Stimulated activated CD4-positive, alpha-beta T cell treated with anti-CD3 and anti-CD28 coated beads, Interleukin-4, amount 100 ng/mL, for 4 hours (primary cell): ENCODE results near the gene AKAP3.

Experiments used
- DNase-seq, 2 experiments: peaks; one replicate each; pipeline ENCODE4 v3.0.0-alpha.2; 2020

Gene AKAP3

DNA sequence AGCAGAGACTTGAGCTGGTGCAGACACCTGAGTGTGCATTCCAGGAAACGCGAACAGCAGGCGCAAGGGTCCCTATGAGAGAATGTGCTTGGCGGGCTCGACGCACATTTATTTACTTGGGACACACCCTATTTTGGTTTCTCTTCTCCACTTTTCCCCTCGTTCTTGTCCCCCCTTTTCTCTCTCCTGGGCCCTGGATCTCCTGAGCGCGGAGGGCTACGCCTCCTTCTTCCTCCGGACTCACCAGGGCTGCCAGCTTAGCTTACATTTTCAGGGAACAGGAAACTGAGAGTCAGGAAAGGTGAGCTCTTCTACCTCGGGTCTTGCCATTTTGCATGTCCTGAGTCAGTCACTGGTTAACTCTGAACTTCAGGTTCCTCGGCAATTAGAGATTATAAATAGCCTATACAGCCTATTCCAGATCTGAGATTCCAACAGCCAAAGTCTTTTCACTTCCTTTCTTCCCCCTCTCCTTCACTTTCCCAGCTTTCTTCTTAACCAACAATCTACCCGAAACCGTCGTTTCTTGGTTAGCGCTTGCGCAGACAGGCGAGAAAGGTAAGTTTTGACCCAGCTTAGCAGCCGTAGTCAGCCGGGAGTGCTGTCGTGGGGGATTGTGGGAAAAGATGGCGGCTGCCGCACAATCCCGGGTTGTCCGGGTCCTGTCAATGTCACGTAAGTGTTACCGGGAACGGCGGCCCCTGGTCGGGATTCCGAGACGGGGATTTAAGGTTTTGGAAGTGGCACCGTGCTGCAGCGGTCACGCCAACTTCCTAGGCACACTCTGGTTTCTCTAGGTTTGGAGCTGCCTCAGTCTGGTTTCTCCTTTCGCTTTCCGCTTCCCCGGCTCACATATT is at the start of gene AKAP3, which contains the start of gene NDUFA9:
AKAP3 (minus strand) TSS at position 551 of the 857 bp plus-strand sequence. CDS start 10,855 bp downstream, outside the sequence.
NDUFA9 (plus strand) TSS at position 614 of the 857 bp plus-strand sequence; CDS start at position 627, 13 bp downstream.
- DNase-seq = peak; percentile 67 to 75

DNA sequence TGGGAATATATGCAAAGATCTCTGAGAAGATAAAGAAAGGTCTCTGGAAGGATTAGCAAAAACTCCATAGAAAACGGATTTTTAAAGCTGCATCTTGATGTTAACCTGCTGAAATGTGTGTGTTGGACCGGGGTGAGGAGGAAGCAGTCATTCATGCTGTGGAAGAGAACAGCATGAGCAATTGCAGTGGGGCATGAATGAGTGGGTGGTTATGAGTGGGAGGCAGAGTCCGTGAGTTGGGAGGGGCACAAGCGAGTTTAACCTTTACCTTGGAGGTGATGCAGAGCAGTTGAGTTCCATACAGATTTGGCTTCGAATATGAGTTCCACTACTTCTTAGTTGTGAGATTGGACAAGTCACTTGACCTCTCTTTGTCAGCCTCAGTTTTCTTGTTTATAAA is 41.9 kb upstream of the AKAP3 start:
- DNase-seq = peak in 1 of 2 experiments; percentile 9

- no peak for DNase-seq
These were observed 36.5 kb upstream of the AKAP3 start for GRCh38 chr12:4685317-4685716.

DNA sequence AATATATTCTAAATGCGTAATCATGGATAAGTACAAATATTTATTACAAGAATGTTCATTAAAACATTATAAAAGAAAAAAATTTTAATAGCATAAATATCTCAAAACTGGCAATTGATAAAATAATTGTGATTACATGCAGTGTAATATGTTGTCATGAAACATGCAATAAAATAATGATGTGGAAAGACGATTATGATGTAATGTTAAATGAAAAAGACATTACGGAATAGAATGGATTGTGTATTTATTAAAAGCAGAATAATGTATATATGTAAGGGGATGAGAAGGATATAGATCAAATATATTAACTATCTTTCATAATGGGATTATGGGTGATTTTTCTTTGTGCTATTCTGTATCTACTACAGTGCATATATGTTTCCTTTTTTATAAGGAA is 32.9 kb upstream of the AKAP3 start:
- DNase-seq = no peak

DNA sequence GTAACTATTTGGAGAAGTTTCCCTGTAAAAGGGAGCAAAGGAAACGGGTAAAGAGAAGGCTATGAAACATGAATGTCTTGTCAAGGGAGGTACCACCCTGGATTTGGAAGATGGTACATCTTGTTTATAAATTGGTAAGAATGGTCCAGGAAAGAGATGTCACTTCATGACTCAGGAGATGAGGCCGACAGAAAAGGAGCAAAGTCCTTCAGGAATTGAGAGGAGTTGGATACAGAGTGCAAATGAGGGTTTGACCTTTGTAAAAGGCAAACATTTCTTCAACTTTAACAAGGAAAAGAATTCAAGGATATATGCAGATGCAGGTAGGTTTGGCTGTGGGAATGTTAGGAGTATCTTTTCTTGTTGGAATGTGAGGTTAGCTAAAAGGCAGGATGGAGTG is 30.9 kb upstream of the AKAP3 start:
- no peak for DNase-seq

- DNase-seq = no peak
These were observed 16.4 kb upstream of the AKAP3 start for GRCh38 chr12:4665236-4665635.

DNA sequence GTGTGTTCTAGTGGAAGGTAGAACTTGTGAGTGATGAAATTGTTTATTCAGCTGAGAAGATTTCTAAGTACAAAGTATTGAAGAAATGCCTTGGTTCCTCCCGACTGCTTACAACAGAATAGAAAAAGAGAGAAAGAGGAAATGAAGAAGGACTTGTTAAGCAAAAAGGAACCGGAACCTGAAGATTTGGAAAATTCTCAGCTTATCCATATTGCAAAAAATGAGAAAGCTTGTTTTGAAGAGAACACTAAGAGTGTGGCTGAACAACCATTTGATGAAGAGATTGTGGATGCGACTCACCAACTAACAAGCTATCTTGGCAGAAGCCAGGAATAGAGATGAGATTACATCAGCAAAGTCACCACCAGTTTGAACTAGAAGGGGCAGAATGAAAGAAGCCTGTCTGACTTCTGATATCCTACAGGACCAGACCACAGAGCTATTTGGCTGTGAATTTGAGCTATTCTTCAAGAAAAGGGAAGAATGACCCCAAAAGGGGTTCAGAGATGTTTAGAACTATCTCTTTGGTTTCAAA is 15.2 kb upstream of the AKAP3 start:
- no peak for DNase-seq

DNA sequence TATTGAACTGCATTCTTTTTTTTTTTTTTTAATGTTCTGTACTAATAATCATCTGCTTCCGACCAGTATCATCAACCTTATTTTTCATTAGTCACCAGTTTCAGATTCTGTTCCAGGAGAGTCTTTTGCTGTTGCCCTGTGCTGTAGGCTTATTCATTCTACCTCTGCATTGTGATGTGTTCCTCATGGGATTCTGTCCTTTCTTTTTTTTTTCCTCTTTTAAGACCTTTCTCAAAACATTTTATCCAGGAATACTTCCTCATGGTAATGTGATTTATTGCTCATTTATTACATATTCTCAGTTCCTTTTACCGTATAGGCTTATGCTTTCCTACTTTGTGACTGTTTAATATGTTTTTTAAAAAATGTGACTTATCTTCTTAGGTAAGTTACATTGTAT is 4.8 kb upstream of the AKAP3 start:
- no peak for DNase-seq

GRCh38 chr12:4653257-4653656 is 4.4 kb upstream of the AKAP3 start:
- no peak for DNase-seq

DNA sequence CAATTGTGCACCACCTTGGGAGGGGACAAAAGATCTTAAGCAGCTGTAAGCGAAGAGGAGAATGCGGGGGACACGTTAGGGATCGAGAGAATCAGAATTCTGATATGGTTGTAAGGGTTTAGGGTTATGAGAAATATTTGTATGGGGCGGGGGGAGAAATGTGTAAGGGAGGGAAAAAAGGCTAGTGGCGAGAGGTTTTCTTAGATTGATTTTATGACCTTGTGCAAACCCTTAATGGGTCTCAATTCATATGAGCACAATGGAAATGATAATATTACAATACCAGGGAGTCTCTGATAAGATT is 459 bp upstream of the AKAP3 start:
- DNase-seq = no peak

GRCh38 chr12:4648104-4648500 is 749 bp downstream of the AKAP3 start:
- DNase-seq = no peak

DNA sequence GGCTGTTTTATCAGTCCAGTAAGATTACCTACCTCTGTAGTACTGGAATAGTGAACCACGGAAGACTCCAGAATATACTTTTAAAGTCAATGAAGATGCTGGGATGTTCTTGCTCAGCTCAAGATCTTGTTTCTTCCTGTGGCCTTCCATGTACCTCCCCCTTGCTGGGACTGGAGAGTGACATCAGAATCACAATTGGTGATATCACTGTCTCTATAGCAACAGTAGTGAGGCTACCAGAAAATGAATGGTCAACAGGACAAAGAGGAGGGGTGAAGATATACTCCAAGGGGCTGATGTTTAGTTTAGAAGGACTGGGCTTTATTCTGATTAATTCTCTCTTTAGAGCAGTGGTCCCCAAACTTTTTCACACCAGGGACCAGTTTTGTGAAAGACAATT is 3.8 kb downstream of the AKAP3 start:
- no peak for DNase-seq

DNA sequence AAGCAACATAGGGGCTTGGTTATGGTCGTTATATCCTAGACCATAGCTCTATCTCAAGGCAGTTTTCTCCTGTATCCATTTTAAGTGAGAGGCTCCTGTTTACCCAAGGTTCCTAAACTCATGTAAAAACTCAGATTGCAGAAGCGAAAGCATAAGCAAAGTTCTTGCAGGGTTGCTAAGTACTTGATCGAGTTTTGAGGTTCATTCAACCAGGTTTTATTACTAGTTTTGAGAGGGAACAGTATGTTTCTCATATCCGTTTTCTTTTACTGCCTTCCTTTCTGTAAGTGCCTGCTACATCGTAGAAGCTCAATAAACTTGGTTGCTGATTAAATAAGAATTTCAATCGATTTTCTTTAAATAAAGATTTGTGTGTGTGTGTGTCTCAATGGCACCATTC is 5.1 kb downstream of the AKAP3 start:
- DNase-seq = no peak

- no peak for DNase-seq
These were observed 18.6 kb downstream of the AKAP3 start for GRCh38 chr12:4630262-4630661.

- DNase-seq = no peak
These were observed 20.4 kb downstream of the AKAP3 start for GRCh38 chr12:4628406-4628805.

GRCh38 chr12:4626543-4626942 is 22.3 kb downstream of the AKAP3 start:
- DNase-seq = no peak

GRCh38 chr12:4621511-4621910 is 27.3 kb downstream of the AKAP3 start:
- no peak for DNase-seq

- DNase-seq = no peak
These were observed 33.2 kb downstream of the AKAP3 start for GRCh38 chr12:4615667-4616066.

DNA sequence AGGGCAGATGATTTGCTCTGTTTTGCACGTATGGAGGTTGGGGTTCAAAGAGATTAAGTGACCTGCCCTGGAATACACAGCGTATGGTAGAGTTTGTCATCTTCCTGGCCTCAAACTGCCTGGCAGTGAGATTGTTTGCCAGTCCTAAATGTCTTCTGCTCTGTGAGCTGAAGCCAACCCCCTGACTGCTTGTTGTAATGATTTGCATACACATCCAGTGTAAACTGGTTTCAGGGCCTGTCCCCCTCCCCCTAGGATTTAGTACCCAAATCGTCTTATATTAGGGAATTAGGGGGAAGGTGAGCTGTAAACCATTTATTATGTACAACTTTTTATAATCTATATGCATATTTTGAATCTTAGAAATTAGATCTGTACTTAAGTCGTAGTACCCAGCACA is 38.4 kb downstream of the AKAP3 start:
- no peak for DNase-seq

GRCh38 chr12:4609071-4609470 is 39.8 kb downstream of the AKAP3 start:
- DNase-seq = no peak

GRCh38 chr12:4607056-4607455 is 41.8 kb downstream of the AKAP3 start:
- DNase-seq = no peak

DNA sequence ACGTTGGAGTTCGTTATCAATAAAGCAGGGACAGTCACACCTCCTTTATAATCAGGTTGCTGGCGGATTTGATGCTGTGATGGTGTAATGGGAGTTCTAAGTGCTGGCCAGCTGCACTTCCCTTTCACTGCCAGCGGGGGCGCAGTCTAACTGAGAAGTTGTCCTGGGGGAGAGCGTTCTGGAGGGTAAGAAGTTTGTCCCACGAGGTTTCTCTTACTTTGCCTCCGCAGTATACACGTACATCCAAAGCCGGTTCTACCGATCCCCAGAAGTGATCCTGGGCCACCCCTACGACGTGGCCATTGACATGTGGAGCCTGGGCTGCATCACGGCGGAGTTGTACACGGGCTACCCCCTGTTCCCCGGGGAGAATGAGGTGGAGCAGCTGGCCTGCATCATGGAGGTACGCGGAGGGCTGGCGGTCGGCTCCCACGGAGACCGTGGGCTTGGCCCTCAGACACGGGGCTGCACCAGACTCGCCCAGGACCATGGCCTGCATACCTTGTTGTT is 44.1 kb downstream of the AKAP3 start:
- peak; percentile 69 to 78 for DNase-seq

DNA sequence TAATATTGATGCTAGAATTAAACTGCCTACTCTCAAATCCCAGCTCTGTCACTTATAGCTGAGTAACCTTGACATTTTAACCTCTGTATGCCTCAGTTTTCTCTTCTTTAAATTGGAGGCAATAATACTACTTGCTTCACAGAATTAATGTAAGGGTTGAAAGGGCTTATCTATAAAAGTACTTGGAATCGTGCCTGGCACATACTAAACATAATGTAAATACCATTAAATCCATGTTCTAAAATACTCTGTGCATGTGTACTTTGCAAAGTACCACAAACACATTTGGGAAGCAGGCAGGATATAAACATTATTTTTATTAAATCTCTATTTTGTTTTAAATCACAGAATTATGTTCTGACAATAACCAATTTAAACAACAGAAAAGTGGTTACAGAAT is 44.9 kb downstream of the AKAP3 start:
- DNase-seq = no peak

DNA sequence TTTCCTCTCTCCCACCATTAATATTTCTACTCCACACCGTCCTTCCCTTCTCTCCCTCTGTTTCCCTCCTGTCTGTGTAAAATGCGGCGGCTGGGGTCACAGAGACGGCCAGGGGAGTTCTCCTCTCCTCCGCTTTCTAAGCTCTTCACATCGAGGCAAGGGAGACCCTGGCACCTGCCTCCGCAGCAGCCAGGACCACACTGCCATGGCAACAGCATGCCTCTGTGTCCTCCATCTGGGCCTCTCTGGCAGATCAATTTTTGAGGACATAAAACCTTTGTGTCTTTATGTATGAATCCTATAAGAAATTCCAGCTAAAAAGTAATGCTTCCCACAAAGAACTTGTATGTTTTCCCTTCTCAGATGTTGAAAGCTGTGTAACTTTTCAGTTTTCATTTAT is 45.4 kb downstream of the AKAP3 start:
- no peak for DNase-seq

DNA sequence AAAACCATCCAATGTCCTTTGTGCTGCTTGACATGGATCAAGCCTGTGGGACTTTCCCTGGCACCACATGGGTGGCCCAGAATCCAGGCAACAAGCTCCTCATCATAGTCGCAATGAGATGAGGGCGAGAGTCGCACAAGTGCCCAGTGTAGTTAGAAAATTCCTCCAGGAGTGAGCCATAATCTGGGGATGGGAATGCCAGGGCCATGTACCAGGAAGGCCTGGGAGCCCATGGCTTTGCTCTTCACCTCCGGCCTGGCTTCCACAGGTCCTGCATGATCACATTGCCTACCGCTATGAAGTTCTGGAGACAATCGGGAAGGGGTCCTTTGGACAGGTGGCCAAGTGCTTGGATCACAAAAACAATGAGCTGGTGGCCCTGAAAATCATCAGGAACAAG is 53.0 kb downstream of the AKAP3 start:
- no peak for DNase-seq
